ENCODE measurements around the gene UTP18. TPM values are rescaled to one million over a fixed set of nuclear protein-coding genes. Genes with fewer than 3 reads are reported as not detected.

UTP18 gene
- total and polyA plus RNA-seq, 9 of the 15 experiments (the other 6 are each of a cell fraction or from before 2014, with no cell fraction given), result 31.1 to 99.2 (median 66.7) TPM

GRCh38 chr17:51229889-51230288, 30.5 kb upstream of the UTP18 start:
- POLR2A ChIA-PET, result interaction anchor here (0.6 to 1.2 kb wide), 3 partner anchors 9 to 112 kb away, joined by 3 to 4 read pairs (median 4); no protein-coding TSS in a partner anchor
- BruUV-seq (replicated peaks), result no TSS peak
- H3K27me3 ChIP-seq (ENCODE audit: control insufficient read depth in 2 of 2, insufficient read depth in 2 of 2, low read length in 2 of 2), result no peaks in the 10 kb centered on the region
- intact Hi-C loops (cut with micrococcal nuclease), result no loop called here
- ATAC-seq (no peak; the same call in 2 of the 3 replicates), FAIRE-seq (no peak), DNase-seq (ENCODE audit: extremely low read depth in 1 of 4, low spot score in 3 of 4) (no peak)
- peaks cover 2% of the 10 kb centered on the region for H3K9me1 ChIP-seq (ENCODE audit: control insufficient read depth, insufficient read depth, low read length)
- TF ChIP-seq ZNF316 (IDR thresholded peaks at IDR 0.05), result peak; percentile 69
- TF ChIP-seq MAFF (IDR thresholded peaks at IDR 0.05; ENCODE audit: low read length), result 0 out of 2 replicates have a peak, but pooled peaks have one; percentile 11
- TF ChIP-seq CBX1 (IDR thresholded peaks at IDR 0.05; ENCODE audit: low read depth), result no peak
- TF ChIP-seq BHLHE40 (IDR thresholded peaks at IDR 0.05; ENCODE audit: low read length), result no peak
- no peak for TF ChIP-seq CSDE1 (IDR thresholded peaks at IDR 0.05)
- peak; percentile 50 for TF ChIP-seq C11orf30 (IDR thresholded peaks at IDR 0.05; ENCODE audit: low read depth)
- TF ChIP-seq ZNF431 (CRISPR knock-in tag; IDR thresholded peaks at IDR 0.05), result no peak
- no peak for TF ChIP-seq CEBPG (CRISPR knock-in tag; IDR thresholded peaks at IDR 0.05)
- no peak for TF ChIP-seq CEBPG (tag; conservative IDR thresholded peaks at IDR 0.05 in 1 of 2, IDR thresholded peaks at IDR 0.05 in 1 of 2)
- TF ChIP-seq CREB3L1 (IDR thresholded peaks at IDR 0.05; ENCODE audit: borderline replicate concordance, low read depth), result no peak
- TF ChIP-seq MAFG (tag; conservative IDR thresholded peaks at IDR 0.05), result peak; percentile 36; the same call in 1 of the 2 replicates
- no peak for TF ChIP-seq ZBTB1 (CRISPR knock-in tag; IDR thresholded peaks at IDR 0.05; ENCODE audit: borderline replicate concordance, low read depth)
- H3K4me1 ChIP-seq (replicated peaks in 1 of 2; ENCODE audit: control insufficient read depth in 2 of 2, insufficient read depth in 2 of 2, low read length in 2 of 2), result no peaks in the 10 kb centered on the region; a peak in 1 of 5 replicates
- H3K4me2 ChIP-seq (ENCODE audit: insufficient read depth, low read length), result no peak overlapping the region
- no peak overlapping the region for H2AFZ ChIP-seq (ENCODE audit: low read depth, low read length)
- in situ Hi-C loops (cut with MboI), result no loop called here
- H3K79me2 ChIP-seq (ENCODE audit: control insufficient read depth, insufficient read depth, low read length), result peaks cover 53% of the 10 kb centered on the region
- no peak overlapping the region for H3K4me3 ChIP-seq
- no peak overlapping the region for H3K27ac ChIP-seq (ENCODE audit: extremely low read depth, low read depth, low read length)
- H3K9ac ChIP-seq (ENCODE audit: insufficient read depth in 1 of 2, low read depth in 2 of 2, low read length in 2 of 2), result no peak overlapping the region
- no peaks in the 10 kb centered on the region for H4K20me1 ChIP-seq (replicated peaks; ENCODE audit: control insufficient read depth, insufficient read depth, low read length)
- no peaks in the 10 kb centered on the region for H3K9me3 ChIP-seq (replicated peaks; ENCODE audit: control insufficient read depth, insufficient read depth, low read depth, low read length)
- CTCF ChIA-PET (ENCODE audit: low intra/inter-chr PET ratio), result no interaction called here
- 94% methylated on average over 3 of the region's 3 CpGs for WGBS (ENCODE audit: insufficient coverage, low coverage, missing lambda C conversion rate)
- H3K36me3 ChIP-seq (ENCODE audit: control insufficient read depth, insufficient read depth, low read length), result peaks cover 2% of the 10 kb centered on the region; the same call in 2 of the 3 replicates
